ENCODE results near the gene RPIA.

The RPIA gene

DNA sequence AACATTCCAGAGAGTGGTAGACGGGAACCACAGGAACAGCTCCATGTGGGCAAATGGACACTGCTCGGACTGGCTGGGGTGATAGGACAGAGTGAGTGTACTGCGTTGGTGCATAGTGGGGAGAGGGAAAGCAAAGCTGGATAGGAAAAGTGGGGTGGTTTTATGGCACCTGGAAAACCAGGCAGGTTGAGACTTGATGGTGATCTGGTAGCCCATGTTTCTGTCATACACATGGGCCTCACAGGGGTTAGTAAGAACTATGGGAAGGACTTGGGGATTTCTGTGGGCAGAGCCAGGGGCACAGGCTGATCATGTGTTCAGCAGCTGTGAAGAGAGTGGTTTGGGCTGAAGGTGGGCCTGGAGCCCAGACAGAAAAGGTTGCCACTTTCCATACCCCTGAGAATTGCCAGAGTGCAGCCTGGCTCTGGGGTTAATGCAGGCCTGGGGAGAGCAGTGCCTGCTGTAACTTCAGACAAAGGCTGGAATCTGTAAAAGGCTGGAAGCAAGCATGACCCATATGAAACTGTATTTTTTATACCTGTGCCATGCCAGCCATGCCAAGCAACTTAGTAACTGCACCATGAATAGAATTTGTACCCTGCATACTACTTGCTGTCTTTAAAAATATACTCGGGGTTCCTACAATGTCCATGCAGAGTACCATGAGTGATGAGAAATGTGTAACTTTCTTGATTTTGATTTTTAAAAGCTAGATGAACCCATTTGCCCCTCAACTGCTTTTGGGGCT, 41.9 kb downstream of the RPIA start:
- Mint-ChIP-seq H3K9me3 (no peaks in the 10 kb centered on the region), H3K27me3 (no peaks in the 10 kb centered on the region), H3K4me1 (peaks cover 18 to 41% of the 10 kb centered on the region in 2 donors), H3K27ac (no peak overlapping the region), H3K4me3 (no peak overlapping the region), H3K36me3 (peaks cover 19 to 41% of the 10 kb centered on the region in 2 donors)
- DNase-seq (no peak), ATAC-seq (replicated peaks) (no peak)

DNA sequence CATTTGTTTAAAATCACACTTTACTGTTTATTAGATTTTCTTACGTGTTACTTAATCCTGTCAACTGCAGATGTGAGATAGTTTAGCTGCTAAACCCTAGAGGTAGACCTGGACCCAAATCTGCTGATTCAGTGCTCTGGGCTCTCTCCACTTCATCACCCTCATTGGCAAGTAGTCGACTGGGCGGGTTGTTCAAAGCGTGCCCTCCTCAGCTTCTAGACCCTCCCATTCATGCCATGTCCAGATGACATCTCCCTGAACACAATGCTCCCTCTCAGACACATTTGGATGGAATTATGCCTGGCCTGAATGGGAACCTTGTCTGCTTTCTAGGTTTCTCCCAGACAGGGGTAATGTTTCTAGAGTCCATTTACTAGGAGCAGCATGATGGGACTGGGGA, 43.7 kb downstream of the RPIA start:
- Mint-ChIP-seq H3K9me3 (no peaks in the 10 kb centered on the region), H3K27ac (no peak overlapping the region), H3K4me1 (peaks cover 8 to 35% of the 10 kb centered on the region in 2 donors), H3K36me3 (peaks cover 15 to 36% of the 10 kb centered on the region in 2 donors), H3K27me3 (no peaks in the 10 kb centered on the region), H3K4me3 (no peak overlapping the region)
- DNase-seq (no peak), ATAC-seq (replicated peaks) (no peak)

DNA sequence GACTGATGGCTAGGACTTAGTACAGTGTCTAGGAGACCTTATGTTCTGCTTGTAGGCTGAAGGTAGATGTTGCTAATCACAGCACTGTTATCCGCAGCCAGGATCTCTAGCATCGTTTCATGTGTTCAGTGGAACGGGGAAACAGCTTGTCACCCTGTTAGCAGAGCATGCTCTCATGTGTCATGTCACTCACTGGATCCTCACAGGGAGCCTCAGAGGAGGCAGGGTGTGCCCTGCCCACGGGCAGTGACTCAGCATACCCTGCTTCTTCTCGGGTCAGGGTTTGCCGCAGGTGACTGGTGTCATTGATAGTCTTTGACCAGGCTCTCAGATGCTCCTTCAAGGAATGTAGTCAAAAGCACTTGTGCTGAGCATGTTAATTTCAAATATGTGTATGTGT, 44.4 kb downstream of the RPIA start:
- peak; percentile 48 to 58 for ATAC-seq (replicated peaks)
- Mint-ChIP-seq H3K27me3 (no peaks in the 10 kb centered on the region), H3K27ac (peak overlapping the region; percentile 42), H3K4me3 (no peak overlapping the region), H3K9me3 (no peaks in the 10 kb centered on the region), H3K36me3 (peaks cover 15 to 42% of the 10 kb centered on the region in 2 donors), H3K4me1 (peaks cover 8 to 37% of the 10 kb centered on the region in 2 donors)
- no peak for DNase-seq

DNA sequence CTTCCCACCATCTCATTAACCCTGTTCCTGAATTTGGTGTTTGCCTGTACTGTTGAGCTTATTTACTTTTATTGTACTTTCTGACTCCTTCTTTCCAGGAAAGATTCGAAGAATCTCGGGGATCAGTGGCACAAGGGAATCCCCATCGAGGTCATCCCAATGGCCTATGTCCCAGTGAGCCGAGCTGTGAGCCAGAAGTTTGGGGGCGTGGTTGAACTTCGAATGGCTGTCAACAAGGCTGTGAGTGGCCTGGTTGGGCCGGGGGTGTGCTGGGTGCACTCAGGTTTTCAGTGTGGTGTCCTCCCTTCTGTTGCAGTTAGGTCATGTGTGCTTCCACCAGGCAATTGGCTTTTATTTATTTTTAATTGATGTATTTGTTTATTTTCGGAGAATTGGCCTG, 45.0 kb downstream of the RPIA start:
- peaks cover 8 to 37% of the 10 kb centered on the region in 2 donors for H3K4me1 Mint-ChIP-seq
- no peaks in the 10 kb centered on the region for H3K27me3 Mint-ChIP-seq
- no peaks in the 10 kb centered on the region for H3K9me3 Mint-ChIP-seq
- peaks cover 20 to 48% of the 10 kb centered on the region in 2 donors for H3K36me3 Mint-ChIP-seq
- no peak for DNase-seq
- no peak for ATAC-seq (replicated peaks)
- H3K4me3 Mint-ChIP-seq: no peak overlapping the region
- no peak overlapping the region for H3K27ac Mint-ChIP-seq

DNA sequence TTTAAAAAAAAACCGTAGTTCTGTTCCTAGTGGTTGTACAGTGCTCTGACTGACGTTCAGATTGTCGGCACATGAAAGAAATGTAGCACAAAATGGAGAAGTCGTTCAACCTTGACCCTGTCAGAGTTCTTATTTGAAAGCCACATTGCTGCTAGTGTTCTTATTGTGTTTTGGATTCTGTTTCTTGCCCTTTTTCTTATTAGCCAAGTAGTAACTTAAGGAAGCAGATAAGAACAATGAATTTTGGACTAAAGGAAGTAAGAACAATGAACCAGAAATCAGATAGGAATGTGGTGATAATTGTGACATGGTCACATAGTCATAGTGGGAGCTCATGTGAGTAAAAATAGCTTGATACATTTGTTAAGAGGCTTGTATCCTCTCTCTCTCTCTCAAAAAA, 45.9 kb downstream of the RPIA start:
- Mint-ChIP-seq H3K27ac (peak overlapping the region; percentile 51), H3K36me3 (peaks cover 29 to 57% of the 10 kb centered on the region in 2 donors)

DNA sequence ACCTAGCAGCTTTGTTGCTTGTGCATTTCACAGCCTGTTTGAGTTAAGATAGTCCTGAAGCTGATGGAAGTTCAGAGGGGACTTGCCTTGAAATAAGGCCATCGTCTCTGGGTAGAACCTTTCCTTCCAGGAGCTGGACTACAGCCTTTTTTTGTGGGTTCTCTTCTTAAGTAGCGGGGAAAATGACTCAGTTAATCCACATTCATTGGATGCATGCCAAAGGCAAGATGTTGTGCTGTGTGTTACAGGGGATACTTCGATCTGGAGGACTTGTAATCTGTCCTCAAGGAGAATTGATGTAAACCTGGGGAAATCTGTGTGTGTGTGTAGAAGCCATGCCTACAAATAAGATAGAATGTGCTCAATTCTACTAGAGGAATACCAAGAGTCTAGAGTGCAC, 46.8 kb downstream of the RPIA start:
- Mint-ChIP-seq H3K9me3 (no peaks in the 10 kb centered on the region), H3K4me1 (peaks cover 7 to 42% of the 10 kb centered on the region in 2 donors), H3K27ac (peak overlapping the region; percentile 32), H3K27me3 (no peaks in the 10 kb centered on the region), H3K36me3 (peaks cover 32 to 62% of the 10 kb centered on the region in 2 donors), H3K4me3 (no peak overlapping the region)
- no peak for ATAC-seq (replicated peaks)
- no peak for DNase-seq

More for the DNA sequence above, 45.9 kb downstream of the RPIA start:
- Mint-ChIP-seq H3K27me3 (no peaks in the 10 kb centered on the region), H3K4me1 (peaks cover 10 to 45% of the 10 kb centered on the region in 2 donors), H3K4me3 (no peak overlapping the region), H3K9me3 (no peaks in the 10 kb centered on the region)
- DNase-seq (no peak), ATAC-seq (replicated peaks) (peak; percentile 38 to 49)

DNA sequence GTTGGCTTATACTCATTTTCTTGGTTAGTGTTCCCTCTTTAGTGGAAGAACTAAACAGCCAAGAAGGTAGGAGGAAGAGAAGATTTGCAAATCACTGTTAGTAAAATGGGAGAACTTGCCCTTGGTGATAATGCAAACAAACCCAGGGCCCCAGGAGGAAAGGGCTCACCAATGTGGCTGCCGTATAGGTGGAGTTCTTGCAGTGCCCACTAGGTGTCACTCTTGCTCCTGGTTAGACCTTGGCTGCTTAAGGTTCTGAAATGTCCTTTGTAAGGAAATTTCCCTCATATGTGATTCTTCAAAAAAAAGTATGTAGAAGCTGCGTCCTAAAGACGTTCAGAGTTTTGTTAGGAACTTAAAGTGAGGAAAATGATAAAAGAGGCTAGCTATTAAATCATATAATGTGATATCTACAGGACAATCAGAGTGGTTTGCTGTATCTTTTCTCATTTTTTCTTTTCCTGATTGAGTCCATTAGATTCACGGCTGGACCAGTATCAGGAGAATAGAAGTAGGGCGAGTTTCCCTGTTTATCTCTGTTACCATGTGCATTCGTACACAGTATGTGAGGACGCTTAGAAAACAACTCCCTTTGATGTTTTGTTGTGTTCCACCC, 48.6 kb downstream of the RPIA start:
- Mint-ChIP-seq H3K4me1 (peaks cover 7 to 42% of the 10 kb centered on the region in 2 donors), H3K9me3 (peaks cover 0 to 6% of the 10 kb centered on the region in 2 donors), H3K27ac (peak overlapping the region; percentile 51), H3K4me3 (no peak overlapping the region), H3K36me3 (peaks cover 49 to 74% of the 10 kb centered on the region in 2 donors), H3K27me3 (no peaks in the 10 kb centered on the region)
- ATAC-seq (replicated peaks) (peak; percentile 76 to 80), DNase-seq (peak; percentile 60)

DNA sequence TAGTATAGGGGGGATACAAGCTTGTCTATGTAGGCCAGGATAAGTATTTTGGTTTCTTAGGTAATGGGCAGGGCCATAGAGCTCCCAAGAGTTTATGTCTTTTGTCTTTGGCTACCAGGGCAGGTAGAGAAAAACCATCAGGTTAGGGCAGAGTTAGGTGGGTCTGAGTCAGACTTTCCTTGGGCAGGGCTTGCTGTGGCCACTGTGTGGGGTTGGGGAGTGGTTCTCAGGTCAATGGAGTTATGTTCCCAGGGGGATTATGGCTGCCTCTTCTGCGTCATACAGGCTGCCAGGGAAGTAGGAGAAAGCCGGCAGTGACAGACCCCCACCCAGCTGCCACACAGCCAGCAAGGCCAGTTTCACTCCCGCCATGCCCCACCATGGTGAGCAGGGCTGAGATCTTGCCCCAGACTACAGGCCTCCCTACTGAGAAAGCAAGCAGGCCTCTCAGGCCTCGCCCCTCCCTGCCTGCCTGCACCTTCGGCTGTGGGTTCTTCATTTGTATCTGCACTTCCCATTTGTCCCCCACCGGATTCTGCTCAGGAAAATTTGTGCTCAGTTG, 55.5 kb downstream of the RPIA start:
- Mint-ChIP-seq H3K9me3 (peaks cover 9 to 14% of the 10 kb centered on the region in 2 donors), H3K4me1 (peaks cover 8 to 14% of the 10 kb centered on the region in 2 donors), H3K36me3 (peaks cover 78 to 95% of the 10 kb centered on the region in 2 donors), H3K27ac (peak overlapping the region; percentile 9), H3K27me3 (no peaks in the 10 kb centered on the region), H3K4me3 (no peak overlapping the region)
- no peak for DNase-seq
- ATAC-seq (replicated peaks): no peak

DNA sequence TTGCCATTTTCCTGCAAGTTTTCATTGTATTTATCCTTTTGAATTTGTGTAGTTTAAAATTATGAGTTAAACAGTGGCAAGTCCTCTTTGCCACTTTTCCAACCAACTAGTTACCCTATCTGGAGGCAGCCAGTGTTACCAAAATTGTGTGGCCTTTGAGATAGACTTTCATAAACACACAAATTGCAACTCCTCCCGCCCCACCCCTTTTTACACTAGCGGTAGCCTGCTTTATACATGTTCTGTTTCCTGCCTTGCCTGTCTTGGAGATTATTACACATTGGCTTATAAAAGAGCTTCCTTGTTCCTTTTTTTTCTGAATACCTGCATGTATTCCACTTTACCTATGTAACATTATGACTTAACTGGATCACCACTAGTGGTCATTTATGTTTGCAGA, 56.5 kb downstream of the RPIA start:
- Mint-ChIP-seq H3K36me3 (peaks cover 72 to 91% of the 10 kb centered on the region in 2 donors), H3K27me3 (no peaks in the 10 kb centered on the region), H3K27ac (no peak overlapping the region), H3K9me3 (peaks cover 9 to 14% of the 10 kb centered on the region in 2 donors), H3K4me1 (peaks cover 5 to 7% of the 10 kb centered on the region in 2 donors), H3K4me3 (no peak overlapping the region)
- ATAC-seq (replicated peaks): no peak
- DNase-seq: no peak

DNA sequence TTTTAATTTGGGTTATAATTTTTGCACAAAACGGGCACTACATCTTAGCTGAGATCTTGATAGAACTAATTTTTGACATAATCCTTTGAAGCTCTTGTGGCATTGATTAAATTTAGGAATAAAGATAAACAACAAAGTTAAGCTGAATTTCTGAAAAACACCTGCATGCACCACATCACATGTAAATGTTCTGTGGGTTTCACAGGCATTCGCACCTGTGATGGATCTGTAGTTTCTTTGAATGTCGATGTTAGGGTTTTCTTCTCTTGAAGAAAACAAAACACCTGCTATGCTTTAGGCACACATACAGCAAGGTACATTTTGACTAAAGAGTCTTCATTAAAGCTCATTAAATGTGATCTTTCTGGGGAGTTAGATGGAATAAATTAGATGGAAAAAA, 60.3 kb downstream of the RPIA start:
- H3K4me3 Mint-ChIP-seq: no peak overlapping the region
- H3K4me1 Mint-ChIP-seq: peaks cover 16% of the 10 kb centered on the region in 2 donors
- H3K27ac Mint-ChIP-seq: no peak overlapping the region
- no peaks in the 10 kb centered on the region for H3K27me3 Mint-ChIP-seq
- H3K9me3 Mint-ChIP-seq: no peaks in the 10 kb centered on the region
- ATAC-seq (replicated peaks) (no peak), DNase-seq (no peak)
- H3K36me3 Mint-ChIP-seq: peaks cover 59 to 81% of the 10 kb centered on the region in 2 donors

DNA sequence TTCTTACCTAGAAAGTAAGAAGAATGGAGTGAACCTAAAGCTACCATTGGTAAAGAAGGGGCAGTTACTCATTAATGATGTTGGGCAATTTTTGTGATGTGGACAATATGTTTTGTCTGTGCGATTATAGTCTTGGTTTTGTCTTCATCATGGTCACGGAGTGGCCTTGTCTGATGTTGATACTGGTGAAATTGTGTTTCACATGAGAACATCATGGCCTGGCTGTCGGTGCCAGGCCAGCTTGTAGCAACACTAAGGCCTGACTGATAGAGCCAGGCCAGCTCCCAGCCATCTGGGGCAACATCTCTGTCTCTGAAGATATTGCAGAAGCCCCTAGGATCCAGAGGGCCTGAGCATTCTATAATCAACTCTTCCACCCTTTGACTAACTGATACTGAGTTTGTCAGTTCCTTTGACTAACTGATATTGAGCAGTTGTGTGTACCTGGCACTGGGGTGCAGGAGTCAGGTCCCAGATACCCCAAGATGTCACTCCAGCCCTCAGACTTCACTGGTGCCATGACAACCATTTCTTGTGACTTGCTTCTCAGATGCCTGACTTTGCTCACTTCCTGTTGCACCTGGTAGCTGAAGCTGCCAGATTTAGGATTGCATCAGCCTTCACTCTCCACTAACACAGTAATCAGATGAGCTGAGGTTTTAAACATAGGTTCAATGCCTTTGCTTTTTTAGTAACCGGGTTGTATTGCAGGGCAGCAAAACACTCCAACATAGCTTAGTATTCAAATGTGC, 62.5 kb downstream of the RPIA start:
- peaks cover 56 to 76% of the 10 kb centered on the region in 2 donors for H3K36me3 Mint-ChIP-seq
- H3K4me3 Mint-ChIP-seq: no peak overlapping the region
- peak; percentile 76 to 88 for ATAC-seq (replicated peaks)
- no peaks in the 10 kb centered on the region for H3K27me3 Mint-ChIP-seq
- H3K4me1 Mint-ChIP-seq: peaks cover 13 to 16% of the 10 kb centered on the region in 2 donors
- H3K9me3 Mint-ChIP-seq: peaks cover 5 to 9% of the 10 kb centered on the region in 2 donors
- H3K27ac Mint-ChIP-seq: peak overlapping the region; percentile 82
- DNase-seq: no peak

DNA sequence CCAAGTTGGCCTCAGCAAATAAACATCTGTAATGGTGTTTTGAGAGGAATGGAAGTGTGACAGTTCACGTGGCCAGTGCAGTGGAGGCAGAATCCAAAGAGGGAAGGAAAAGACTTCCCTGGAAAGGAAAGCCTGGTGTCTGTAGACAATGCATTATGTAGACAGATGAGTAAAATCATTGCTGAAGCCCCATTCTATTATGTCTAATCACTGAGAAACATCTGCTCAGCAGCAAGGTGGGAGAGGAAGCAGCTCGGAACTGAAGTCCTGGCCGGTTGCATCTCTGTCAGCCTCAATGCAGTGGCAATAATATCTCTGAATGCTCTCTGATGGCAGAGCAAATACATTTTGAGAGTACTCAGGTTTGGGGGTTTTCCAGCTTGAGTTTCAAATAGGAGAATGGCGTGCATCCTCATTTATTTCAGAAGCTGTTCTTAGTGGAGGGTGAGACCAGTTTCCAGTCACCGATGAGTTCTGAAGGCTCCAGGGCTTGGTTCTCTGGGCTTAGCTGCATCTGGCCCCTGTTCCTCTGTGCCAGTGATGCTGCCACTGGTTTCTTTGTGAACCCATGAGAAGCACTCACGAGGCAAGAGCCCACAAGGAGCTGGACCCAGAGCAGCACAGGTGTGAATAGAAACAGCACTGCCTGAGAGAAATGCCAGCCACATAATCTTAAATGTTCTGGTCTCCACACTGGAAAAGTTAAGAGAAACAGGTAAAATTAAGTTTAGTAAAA, 63.3 kb downstream of the RPIA start:
- Mint-ChIP-seq H3K4me3 (no peak overlapping the region), H3K4me1 (peaks cover 13 to 16% of the 10 kb centered on the region in 2 donors), H3K27ac (peak overlapping the region; percentile 82), H3K36me3 (peaks cover 50 to 71% of the 10 kb centered on the region in 2 donors), H3K9me3 (peaks cover 6 to 11% of the 10 kb centered on the region in 2 donors), H3K27me3 (no peaks in the 10 kb centered on the region)
- no peak for DNase-seq
- ATAC-seq (replicated peaks): peak; percentile 27 to 52

DNA sequence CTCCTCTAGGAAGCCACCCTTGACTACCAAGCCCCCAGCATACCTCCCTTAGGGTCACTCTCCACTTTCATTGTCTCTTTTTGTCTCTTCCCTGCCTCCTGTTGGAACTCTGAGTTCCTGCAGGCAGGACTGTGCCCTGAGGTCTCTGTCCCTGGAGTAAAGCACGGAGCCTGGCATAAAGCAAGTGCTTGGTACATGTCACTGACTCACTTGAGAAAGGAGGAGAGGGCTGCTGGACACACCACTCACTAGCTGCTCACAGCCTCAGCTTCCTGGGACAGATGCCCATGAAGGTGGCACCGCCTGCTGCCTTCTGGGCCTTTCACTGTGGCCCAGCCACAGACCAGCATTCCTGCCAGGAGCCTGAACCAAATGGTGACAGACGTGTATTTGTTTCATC, 64.4 kb downstream of the RPIA start:
- DNase-seq (no peak), ATAC-seq (replicated peaks) (no peak)
- no peak overlapping the region for H3K4me3 Mint-ChIP-seq
- peaks cover 13 to 16% of the 10 kb centered on the region in 2 donors for H3K4me1 Mint-ChIP-seq
- peaks cover 14 to 15% of the 10 kb centered on the region in 2 donors for H3K9me3 Mint-ChIP-seq
- peaks cover 52 to 71% of the 10 kb centered on the region in 2 donors for H3K36me3 Mint-ChIP-seq
- H3K27ac Mint-ChIP-seq: no peak overlapping the region
- no peaks in the 10 kb centered on the region for H3K27me3 Mint-ChIP-seq

All from stimulated activated naive B cell treated with anti-CD40 and anti-IgM and Interleukin-4, amounts not matched to agents 10 μg/mL and 1 μg/mL and 100 μg/mL, for 72 hours (primary cell).